ENCODE data around the gene SMIM44. TPM values are rescaled to one million over a fixed set of nuclear protein-coding genes. Genes with fewer than 3 reads are reported as not detected.

Gene SMIM44
- polyA plus RNA-seq, 3 donors, result not detected

DNA sequence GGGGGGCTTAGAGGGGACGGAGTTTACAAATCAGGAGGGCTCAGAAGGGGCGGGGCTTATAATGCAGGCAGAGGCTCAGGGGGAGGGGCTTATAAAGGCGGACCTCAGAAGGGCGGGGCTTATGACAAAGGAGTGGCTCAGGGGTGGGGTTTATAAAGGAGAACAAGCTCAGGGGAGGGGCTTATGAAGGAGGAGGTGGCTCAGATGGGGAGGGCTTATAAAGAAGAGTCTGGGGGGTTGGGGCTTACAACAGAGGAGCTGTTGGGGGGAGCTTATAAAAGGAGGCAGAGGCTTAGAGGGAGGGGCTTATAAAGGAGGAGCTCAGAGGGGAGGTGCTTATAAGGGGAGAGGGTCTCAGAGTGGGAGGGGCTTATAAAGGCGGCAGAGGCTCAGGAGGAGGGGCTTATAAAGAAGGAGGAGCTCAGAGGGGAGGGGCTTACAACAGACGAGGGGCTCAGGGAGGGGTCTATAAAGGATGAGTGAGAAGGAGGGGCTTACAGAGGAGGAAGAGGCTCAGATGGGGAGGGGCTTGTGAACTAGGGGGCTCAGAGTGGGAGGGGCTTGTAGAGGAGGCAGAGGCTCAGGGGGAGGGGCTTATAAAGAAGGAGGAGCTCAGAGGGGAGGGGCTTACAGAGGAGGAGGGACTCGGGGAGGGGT, 3.9 kb downstream of the SMIM44 start:
- Histone ChIP-seq H3K4me3 (replicated peaks in 1 of 3; ENCODE audit: low read depth in 2 of 3, low read length in 3 of 3) (peak overlapping the region in 1 of 3 experiments; percentile 56), H3K9me3 (replicated peaks in 1 of 2; ENCODE audit: control insufficient read depth in 1 of 2, insufficient read depth in 1 of 2, low read length in 2 of 2) (no peaks in the 10 kb centered on the region), H3K9ac (ENCODE audit: insufficient read depth, low read length, poor library complexity, severe bottlenecking) (no peak overlapping the region), H3K36me3 (replicated peaks in 1 of 2; ENCODE audit: control insufficient read depth in 1 of 2, insufficient read depth in 2 of 2, low read length in 2 of 2) (no peaks in the 10 kb centered on the region), H2AFZ (ENCODE audit: insufficient read depth, low read depth, low read length, poor library complexity, severe bottlenecking) (peak overlapping the region; percentile 62), H3K27me3 (ENCODE audit: control insufficient read depth in 2 of 2, insufficient read depth in 2 of 2, low read length in 2 of 2) (no peaks in the 10 kb centered on the region), H3K27ac (ENCODE audit: low read depth in 1 of 2, low read length in 2 of 2) (no peak overlapping the region), H3K4me1 (ENCODE audit: control insufficient read depth in 1 of 2, insufficient read depth in 2 of 2, low read length in 2 of 2) (peaks cover 9 to 18% of the 10 kb centered on the region in 2 donors), H3K79me2 (ENCODE audit: insufficient read depth, low read length) (no peaks in the 10 kb centered on the region), H4K20me1 (ENCODE audit: insufficient read depth, low read length) (no peaks in the 10 kb centered on the region), H3K4me2 (replicated peaks; ENCODE audit: extremely low read depth, low read length, poor library complexity, severe bottlenecking) (peak overlapping the region; percentile 57)
- DNase-seq, result peak; percentile 54 to 65 (median 57)
- Mint-ChIP-seq H3K9me3 (peaks cover 0 to 6% (median 0%) of the 10 kb centered on the region in 7 donors), H3K4me1 (peaks cover 15% of the 10 kb centered on the region), H3K27ac (peak overlapping the region in 3 of 7 donors; percentile 13 to 66 (median 31)), H3K27me3 (ENCODE audit: low read depth in 3 of 3) (peaks cover 2 to 15% (median 14%) of the 10 kb centered on the region in 3 donors), H3K4me3 (no peak overlapping the region), H3K36me3 (no peaks in the 10 kb centered on the region)
- intact Hi-C loops (cut with micrococcal nuclease), result no loop called here
- TF ChIP-seq, protein P1, sequence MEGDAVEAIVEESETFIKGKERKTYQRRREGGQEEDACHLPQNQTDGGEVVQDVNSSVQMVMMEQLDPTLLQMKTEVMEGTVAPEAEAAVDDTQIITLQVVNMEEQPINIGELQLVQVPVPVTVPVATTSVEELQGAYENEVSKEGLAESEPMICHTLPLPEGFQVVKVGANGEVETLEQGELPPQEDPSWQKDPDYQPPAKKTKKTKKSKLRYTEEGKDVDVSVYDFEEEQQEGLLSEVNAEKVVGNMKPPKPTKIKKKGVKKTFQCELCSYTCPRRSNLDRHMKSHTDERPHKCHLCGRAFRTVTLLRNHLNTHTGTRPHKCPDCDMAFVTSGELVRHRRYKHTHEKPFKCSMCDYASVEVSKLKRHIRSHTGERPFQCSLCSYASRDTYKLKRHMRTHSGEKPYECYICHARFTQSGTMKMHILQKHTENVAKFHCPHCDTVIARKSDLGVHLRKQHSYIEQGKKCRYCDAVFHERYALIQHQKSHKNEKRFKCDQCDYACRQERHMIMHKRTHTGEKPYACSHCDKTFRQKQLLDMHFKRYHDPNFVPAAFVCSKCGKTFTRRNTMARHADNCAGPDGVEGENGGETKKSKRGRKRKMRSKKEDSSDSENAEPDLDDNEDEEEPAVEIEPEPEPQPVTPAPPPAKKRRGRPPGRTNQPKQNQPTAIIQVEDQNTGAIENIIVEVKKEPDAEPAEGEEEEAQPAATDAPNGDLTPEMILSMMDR (IDR thresholded peaks at IDR 0.05), result no peak
- WGBS (ENCODE audit: insufficient coverage), result 7% methylated on average over 6 of the region's 7 CpGs

DNA sequence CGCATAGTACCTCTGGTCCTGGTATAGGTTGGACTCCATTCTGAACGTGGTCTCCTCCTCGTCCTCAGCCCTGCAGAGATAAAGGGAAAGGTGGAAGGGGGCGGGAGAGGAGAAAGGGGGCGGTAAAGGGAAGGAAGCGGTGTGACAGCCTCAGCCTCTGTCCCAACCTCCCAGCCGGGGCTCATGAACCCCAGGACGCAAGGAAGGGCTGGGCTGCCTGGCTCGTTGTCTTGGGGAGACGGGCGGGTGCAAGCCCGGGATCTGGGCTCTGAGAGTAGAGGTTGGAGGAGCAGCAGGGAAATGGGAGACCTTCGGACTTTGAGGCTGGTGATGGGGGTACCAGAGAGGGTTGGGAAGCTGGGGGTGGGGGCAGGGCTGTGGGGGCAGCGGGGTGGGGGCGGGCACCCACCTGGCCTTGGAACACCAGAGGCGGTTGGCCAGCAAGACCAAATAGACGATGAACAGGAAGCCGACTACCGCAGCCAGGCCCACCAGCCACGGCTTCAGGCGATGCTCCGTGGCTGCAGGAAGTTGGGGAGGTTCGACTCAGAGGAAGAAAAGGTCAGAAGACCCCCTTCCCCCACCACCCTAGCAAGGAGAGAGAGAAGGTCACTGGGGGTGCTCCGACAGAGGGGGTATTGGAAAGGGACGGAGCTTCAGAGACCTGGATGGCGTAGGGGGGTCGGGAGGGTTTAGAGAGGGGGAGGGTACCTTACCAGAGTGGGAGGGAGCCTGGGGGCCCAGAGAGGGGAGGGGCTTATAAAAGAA, 4.6 kb downstream of the SMIM44 start:
- H3K79me2 ChIP-seq (ENCODE audit: insufficient read depth, low read length), result no peaks in the 10 kb centered on the region
- H3K4me2 ChIP-seq (replicated peaks; ENCODE audit: extremely low read depth, low read length, poor library complexity, severe bottlenecking), result peak overlapping the region; percentile 57
- WGBS (ENCODE audit: insufficient coverage), result 0% methylated on average over 14 of the region's 27 CpGs
- H3K36me3 ChIP-seq (replicated peaks in 1 of 2; ENCODE audit: control insufficient read depth in 1 of 2, insufficient read depth in 2 of 2, low read length in 2 of 2), result no peaks in the 10 kb centered on the region
- H3K9ac ChIP-seq (ENCODE audit: insufficient read depth, low read length, poor library complexity, severe bottlenecking), result no peak overlapping the region
- peak overlapping the region; percentile 62 for H2AFZ ChIP-seq (ENCODE audit: insufficient read depth, low read depth, low read length, poor library complexity, severe bottlenecking)
- no peaks in the 10 kb centered on the region for H3K27me3 ChIP-seq (ENCODE audit: control insufficient read depth in 2 of 2, insufficient read depth in 2 of 2, low read length in 2 of 2)
- DNase-seq, result peak in 1 of 3 donors; percentile 12
- no peak overlapping the region for H3K27ac ChIP-seq (ENCODE audit: low read depth in 1 of 2, low read length in 2 of 2)
- H4K20me1 ChIP-seq (ENCODE audit: insufficient read depth, low read length), result no peaks in the 10 kb centered on the region
- H3K4me1 ChIP-seq (ENCODE audit: control insufficient read depth in 1 of 2, insufficient read depth in 2 of 2, low read length in 2 of 2), result peaks cover 9 to 18% of the 10 kb centered on the region in 2 donors
- Mint-ChIP-seq H3K27ac (peak overlapping the region in 3 of 7 donors; percentile 40 to 84 (median 67)), H3K27me3 (ENCODE audit: low read depth in 3 of 3) (peaks cover 2 to 15% (median 14%) of the 10 kb centered on the region in 3 donors), H3K4me3 (peak overlapping the region; percentile 61 to 66), H3K36me3 (no peaks in the 10 kb centered on the region), H3K9me3 (peaks cover 0 to 6% (median 0%) of the 10 kb centered on the region in 7 donors), H3K4me1 (peaks cover 17% of the 10 kb centered on the region)
- intact Hi-C loops (cut with micrococcal nuclease), result no loop called here
- TF ChIP-seq, protein P1 (IDR thresholded peaks at IDR 0.05), result no peak
- peak overlapping the region in 1 of 3 experiments; percentile 56 for H3K4me3 ChIP-seq (replicated peaks in 1 of 3; ENCODE audit: low read depth in 2 of 3, low read length in 3 of 3)
- no peaks in the 10 kb centered on the region for H3K9me3 ChIP-seq (replicated peaks in 1 of 2; ENCODE audit: control insufficient read depth in 1 of 2, insufficient read depth in 1 of 2, low read length in 2 of 2)

All from CD14-positive monocyte (primary cell).